NCI-H146 (cell line): Measurements from ENCODE around the gene TMEFF1.

Source experiments
- DNase-seq: peaks from one replicate; lab custom pipeline; 2025; lab: John Stamatoyannopoulos, UW

Gene TMEFF1

DNA sequence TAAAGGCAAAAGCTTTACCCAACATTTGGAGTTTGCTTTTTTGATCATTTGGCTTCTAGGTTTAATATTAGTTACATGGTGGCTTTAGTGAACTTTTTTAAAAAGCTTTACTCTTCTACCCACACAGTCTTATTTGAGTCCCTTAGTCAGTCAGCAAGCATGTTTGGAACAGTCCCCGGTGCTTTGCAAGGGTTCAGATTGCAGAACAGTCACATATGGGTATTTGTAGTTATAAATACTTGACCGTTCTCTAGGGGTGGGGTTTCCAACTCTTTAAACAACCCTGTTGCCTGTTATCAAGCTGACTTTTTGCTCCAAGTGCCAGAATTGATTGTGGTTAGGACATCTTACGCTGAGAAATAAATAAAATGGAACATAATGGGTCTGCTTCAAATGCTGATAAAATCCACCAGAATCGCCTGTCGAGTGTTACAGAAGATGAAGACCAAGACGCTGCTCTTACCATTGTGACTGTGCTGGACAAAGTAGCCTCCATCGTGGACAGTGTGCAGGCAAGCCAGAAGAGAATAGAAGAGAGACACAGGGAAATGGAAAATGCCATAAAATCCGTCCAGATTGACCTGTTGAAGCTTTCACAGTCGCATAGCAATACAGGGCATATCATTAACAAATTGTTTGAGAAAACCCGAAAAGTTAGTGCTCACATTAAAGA is 105.0 kb downstream of the TMEFF1 start, which contains the start of gene CAVIN4:
TSS of gene CAVIN4 (plus strand) at position 304 of the 673 bp plus-strand sequence. CDS start at position 369, 65 bp downstream.
- no peak for DNase-seq

DNA sequence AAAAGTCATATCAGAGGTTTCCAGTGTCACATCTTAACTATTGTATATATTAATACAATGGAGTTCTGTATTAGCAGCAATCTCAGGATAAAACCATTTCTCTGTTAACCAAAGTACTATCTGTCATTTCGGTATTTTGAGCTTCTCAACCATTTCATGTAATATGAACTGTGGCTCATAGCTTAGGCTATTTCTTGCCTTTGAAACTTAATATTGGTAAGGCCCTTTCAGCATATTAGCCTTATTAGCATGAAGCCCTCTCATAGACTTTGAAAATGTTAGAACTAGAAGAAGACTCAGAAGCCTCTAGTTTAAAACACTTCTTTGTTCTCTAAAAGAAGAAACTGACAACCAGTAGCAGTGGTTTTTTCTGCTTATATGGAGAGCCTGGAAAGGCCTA is 105.7 kb downstream of the TMEFF1 start:
- DNase-seq = no peak

DNA sequence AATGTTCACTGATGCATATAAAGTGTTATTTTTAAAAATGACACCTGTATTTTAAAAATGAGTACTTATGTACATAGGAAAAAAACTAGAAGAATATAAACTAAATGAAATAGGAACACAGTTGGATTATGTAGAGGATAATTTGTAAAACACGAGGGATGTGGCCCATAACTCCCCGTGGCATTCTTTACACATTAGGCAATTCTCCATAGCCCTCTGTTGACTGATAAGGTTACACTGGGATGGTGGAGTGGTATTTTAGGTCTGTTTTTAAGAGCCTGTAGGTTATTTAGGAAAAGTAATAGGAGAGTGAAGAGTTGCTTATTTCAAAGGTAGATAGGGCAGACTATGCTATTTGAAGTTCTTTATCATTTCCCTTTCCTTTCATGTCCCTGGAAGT is 106.7 kb downstream of the TMEFF1 start:
- no peak for DNase-seq

DNA sequence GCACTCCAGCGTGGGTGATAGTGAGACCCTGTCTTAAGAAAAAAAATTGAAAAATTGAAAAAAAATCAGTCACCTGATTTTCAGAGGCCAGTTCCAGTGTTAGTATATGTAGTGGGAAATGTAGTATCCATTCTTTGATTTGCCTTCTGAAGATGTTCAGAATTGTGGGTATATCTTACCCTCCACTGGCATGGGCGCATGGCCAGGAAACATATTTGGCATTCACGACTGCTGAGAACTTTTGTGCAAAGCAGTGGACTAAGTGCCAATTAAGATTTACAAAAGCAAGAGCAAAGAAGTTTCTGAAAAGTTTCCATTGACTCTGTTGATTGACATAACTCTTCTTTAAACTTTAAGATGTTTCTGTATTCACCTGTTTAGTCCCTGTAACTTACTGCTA is 107.3 kb downstream of the TMEFF1 start:
- no peak for DNase-seq

DNA sequence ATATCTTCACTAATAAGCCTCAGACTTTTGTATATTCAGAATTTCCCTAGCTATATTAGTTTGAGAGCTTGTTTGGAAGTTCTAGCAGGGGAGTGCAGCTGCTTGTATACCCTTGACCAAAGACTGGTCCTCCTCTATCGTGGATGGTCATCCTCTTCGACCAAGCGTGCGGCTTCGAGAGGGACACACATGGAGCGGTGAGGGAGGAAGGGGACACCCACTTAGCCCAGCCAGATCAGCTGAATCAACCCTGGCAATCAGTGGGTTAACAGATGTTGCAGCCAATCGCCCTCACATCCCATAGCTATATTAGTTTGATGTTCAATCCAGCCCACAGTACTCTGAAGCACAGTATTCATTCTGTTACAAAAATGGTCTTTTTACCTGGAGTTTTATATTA is 108.1 kb downstream of the TMEFF1 start:
- no peak for DNase-seq

DNA sequence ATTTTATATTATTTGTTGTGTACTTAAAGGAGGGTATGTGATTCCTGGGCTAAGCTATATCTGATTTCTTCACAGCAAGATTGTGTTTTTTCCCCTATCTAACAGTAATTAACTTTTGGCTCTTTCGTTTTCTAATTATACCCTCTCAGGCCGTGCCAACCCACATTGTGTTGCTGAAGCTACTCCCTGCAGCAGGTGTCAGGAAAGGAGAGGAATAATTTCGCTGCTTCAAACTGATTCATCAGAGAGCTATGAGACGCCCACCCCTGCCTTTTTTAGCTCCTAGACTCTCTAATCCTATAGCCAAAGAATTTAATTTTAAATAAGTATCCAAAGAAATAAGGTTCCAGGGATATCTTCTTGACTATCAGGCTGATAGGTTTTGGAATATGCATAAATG is 108.7 kb downstream of the TMEFF1 start:
- no peak for DNase-seq

DNA sequence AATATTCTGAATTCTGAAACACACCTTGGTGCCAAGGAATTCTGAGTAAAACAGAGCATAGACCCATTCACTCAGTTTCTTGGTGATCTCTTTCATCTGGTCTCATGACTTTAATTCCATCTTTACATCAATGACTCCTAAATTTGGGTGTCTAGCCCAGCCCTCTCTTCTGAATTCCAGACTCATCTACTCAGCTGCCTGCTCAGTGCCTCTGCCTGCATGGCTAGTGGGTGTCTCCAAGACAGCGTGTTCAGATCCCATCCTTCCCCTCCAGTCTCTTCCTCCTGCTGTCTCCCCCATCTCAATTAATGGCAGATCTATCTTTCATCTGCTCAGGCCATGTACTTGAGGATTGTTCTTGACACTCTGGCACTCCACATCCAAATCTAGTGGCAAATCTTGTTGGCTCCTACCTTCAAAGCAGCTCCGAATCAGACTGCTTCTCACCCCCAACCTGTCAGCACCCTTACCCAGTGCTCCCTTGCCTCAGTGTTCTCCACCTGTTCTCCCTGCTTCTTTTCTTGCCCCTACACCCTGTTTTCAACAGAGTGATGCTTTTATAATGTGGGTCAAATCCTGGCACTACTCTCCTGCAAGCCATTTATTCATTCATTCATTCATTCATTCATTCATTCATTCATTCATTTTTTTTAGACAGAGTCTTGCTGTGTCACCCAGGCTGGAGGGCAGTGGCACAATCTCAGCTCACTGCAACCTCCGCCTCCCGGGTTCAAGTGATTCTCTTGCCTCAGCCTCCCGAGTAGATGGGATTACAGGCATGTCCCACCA is 110.3 kb downstream of the TMEFF1 start:
- no peak for DNase-seq

DNA sequence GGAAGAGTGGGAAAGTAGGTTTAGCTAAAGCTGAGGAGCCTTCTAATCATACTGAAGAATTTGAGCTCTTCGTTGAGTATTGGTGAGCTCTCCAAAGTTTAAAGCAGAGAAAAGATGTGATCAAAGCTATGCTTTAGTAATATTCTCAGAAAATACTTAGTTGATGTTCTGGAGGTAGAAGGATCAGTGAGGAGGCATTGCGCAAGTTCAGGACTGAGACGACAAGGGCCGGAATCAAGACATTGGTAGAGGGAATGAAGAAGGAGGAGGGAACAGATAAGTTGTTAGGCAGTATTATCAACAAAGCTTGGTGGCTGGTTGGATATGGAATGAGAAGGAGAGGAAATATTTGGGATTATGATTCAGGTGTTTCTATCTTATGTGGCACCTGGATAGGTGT is 112.0 kb downstream of the TMEFF1 start:
- DNase-seq = no peak

DNA sequence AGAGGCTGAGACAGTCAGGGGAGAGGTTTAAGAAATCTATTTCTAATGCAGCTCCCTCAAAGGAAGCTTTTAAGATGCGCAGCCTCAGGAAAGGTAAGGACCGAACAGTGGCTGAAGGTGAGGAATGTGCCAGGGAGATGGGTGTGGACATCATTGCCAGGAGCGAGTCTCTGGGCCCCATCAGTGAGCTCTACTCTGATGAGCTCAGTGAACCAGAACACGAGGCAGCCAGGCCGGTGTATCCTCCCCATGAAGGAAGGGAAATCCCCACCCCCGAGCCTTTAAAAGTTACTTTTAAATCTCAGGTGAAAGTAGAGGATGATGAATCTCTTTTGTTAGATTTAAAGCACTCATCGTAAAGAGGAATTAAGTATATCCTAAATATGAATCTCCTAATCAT is 113.1 kb downstream of the TMEFF1 start:
- DNase-seq = no peak

DNA sequence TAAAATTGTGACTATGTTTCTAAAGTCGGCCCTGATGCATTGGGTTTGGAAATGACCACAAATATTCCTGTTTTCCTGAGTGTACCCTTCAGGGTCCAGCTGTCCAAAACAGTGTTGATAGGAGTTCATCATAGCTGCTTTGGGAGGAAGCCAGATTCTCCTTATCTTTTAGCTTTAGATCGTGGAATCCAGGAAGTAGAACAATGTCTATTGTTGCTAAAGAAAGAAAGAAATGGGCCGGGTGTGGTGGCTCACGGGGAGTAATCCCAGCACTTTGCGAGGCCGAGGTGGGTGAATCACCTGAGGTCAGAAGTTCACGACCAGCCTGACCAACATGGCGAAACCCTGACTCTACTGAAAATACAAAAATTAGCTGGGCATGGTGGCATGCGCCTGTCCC is 114.4 kb downstream of the TMEFF1 start:
- no peak for DNase-seq

DNA sequence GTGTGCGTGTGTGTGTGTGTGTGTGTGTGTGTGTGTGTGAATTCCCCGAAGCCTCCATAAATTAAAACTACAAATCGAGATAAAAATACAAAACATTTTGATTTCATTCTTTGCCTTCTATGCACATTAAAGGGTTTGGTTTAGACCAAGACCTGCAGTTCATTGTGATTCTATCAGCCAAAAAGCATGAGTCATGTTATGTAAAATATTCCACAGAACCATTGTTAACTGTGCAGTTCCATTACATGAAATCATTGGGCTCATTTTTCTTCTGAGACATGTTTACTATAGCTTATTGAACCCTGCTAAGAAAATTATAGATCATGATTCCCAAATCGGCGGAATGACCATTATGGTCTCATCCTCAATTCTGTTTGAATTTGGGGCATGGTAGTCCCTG is 116.6 kb downstream of the TMEFF1 start:
- no peak for DNase-seq

DNA sequence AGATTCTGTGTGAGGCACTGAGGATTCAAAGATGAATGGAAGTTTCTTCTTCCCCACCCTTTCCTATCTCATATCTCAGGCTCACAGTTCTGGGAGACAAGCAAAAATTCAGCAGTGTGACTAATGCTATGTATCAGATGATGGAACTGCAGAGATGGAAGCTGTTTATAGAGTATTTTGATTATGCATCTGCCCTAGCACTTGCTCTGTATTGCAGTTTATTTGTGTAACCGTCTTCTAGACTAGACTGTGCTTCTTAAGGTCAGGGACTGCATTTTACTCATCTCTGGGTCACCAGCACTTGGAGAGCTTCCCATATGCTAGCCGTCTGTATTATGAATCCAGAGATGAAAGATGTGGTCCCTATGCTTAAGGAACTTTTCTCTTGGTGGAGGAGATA is 117.5 kb downstream of the TMEFF1 start:
- no peak for DNase-seq

DNA sequence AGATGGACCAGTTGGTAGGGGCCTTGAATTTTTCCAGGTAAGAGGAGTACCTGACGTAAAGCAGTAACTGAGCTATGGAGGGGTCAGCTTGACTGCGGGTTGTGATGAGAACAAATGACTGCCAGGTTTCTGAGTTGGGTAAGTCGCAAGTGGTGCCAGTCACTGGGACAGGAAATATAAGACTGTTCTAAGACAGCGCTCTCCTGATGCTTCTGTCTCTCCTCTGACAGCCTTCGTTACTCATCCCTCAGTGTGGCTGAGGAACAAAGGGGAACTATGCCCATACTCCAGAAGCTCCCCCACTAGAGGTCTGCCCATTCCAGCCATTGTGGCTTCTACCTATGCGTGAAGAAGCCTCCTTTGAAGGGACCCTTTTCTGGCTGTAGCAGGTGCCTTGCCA is 118.2 kb downstream of the TMEFF1 start:
- DNase-seq = no peak

DNA sequence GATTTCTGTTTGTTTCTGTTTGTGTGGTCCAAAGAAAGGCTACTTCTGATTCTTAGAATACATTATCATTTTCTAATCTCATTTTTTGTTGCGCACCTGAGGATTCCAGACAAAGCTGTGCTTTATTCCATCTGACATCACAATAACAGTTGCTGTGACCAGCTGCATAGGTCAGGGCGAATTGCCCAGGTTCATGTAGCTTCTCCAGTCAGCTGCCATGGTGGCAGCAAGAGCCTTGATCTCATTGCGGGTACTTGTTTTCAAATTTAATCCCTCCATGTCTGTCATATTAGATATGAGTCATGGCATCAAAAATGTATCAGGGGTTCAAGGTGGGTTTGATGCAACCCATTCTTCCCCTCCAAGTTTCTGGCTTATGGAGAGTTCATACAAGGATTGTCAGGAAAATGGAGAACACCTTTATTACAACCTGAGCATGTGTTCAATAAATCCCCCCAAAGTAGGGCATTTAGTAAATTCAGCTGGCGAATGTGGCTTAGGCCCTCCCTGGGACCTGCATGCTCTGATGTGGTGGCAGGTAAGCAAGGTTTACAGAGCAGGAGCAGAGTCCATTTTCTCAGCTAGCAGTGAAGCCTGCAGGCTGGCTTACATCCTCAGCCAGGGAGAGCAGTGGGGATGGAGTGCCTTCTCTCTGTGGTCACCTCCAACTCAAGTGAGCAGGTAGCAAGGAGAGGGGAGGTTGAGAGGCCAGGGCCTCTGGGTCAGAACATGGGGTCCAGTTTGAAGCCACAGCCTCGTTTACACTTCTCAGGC is 118.9 kb downstream of the TMEFF1 start:
- DNase-seq = no peak

DNA sequence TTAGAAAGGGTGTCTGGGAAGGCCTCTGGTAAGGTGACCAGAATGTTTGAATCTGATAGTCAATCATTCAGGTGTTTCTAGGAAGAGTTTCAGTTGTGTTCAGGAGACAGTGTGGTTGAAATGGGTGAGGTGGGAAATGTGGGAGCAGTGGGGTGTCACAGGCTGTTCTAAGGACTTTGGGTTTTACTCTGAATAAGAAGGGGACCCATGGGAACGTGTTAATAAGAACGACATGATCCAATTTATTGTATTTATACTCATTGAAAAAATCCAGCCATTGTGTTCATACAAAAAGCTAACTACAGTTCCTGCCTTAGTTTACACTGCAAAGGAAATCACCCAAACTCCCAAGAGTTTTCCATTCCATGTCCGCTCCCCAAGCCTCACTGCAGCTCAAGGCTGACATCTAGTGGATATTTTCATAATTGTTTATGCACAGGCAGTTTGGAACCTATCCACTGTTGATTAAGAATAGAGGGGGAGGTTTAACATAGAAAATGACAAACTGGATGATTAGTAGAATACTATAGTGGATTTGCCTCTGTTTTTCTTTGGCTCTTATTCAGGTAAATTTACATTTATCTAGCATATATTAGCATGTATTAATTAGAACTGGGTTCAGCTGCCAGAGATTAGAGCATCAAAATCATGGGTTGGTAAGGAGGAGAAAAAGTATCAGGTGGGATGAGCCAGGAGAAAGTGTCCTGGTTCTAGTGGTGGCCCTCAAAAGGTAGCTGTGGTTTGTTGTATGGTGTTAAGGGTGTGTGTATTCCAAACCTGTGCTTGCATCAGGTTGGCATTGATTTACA is 122.6 kb downstream of the TMEFF1 start:
- DNase-seq = peak; percentile 25

DNA sequence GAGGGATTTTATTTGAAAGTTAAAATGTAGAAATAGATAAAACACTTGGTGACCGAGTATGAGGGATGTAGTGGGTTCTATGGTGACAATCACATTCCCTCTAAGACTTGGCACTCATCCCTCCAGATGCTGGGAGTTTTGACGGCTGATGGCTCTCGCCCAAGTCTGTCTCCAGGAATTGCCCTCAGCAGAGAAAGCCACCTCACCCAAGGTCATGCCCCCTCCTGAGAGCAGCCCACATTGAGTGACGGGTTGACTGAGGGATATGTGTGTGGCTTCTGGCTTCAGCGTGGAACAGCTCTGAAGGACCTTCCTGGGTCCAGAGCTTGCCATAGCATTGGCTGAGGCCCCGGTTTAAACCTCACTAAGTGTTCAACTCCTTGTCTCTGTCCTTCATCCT is 124.3 kb downstream of the TMEFF1 start:
- DNase-seq = no peak

DNA sequence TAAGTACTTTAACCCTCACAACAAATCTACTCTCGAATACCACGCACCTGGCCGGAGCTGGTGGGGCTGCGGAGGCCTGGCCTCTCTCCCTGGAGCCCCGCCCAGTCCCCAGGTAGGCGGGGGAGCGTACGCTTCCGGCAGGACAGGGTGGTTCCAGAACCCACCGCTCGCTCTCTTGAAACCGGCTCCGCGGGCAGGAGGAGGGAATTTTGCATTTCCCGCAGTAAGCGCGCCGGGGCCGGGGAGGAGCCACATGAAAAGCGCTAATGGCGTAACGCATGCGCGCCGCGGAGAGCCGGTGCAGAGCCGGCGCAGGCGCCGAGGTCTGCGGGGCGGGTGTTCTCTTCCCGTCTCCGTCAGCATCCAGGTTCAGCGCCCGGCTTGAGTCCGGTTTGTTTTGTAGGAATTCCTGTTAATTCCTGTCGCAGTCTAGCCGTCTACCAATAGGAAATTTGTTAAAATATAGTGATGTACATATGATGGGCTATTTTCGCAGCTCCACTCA is 125.7 kb downstream of the TMEFF1 start:
- peak; percentile 93 for DNase-seq

DNA sequence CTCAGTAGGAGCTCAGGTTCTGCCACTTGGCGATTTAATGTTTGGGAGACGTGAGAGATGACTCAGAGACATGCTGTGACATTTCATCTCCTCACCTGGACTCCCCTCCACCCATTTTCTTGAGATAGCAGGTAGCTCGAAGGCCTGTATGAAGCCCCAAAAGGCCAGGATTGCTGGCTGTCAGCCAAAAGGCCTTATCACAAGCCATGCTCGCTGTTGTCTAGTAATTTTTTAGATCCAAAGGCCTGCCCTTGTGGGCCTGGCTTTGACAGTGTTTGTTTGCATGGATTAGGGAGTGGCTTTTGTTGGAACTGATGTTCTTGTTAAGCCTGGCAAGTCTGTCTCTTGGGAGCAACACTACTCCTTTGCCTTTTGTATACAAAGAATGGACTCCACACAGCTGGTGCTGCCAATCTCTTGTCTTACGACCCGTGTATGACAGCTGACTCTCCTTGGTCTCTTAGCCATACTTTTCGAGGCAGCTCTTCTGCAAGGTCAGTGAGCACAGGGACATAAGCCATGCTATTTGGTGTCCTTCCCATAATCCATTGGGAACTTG is 127.7 kb downstream of the TMEFF1 start:
- DNase-seq = no peak

DNA sequence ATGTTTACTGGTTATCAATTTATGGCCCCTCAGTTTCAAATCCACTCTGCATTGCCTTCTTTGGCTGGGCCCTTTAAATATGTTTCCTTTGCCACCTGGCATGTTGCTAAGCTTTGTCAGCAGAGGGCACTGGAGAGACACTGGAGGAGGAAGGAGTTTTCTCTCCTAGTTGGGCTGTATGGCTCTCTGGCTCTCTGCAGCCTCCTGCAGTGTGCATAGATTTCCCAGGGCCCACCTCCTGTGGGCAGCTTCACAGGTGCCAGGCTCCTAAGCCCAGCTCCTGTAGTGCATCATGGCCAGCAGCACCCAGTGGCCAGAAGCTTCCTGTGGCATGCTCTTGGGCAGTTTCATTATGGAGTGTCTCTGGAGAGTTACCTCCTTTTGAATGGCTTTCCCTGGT is 128.3 kb downstream of the TMEFF1 start:
- peak; percentile 72 for DNase-seq

DNA sequence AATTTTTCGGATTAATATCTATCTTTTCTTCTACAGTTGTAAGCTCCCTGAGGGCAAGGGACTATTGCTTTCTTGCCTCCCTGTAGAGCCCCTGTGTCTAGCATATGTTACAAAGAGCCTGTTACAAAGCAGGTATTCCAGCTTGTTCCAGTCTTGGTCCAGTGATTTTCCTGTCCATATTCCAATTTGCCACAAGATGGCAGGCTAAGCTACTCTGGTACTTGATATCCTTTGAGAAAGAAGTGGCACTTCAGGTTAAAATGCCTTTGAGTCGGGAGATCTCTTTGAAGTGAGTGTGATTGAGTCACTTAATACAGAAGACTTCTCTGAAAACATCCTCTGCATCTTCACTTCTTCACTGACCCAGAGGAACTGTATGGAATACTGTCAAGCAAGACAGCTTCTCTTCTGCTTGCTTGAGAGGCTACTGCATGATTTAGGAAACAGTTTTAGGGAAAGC is 129.4 kb downstream of the TMEFF1 start:
- peak; percentile 46 for DNase-seq

DNA sequence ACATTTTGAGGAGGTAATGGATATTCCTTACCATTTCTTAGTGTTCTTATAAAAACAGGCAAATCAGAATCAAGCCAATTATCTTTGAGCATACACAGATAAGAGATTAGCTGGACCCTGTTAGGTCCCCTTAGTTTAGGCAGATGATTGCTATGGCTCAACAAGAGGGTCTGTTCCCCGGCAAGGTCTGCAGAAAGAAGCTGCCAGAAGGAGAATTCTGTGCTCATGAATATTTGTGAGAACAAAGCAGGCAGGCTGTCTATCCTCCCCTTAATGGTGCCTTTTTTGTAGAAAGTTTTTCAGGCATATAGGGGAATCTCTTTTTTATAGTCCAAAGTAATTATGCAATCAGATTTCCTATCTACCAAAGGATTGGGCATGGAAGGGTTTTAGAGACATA is 132.5 kb downstream of the TMEFF1 start:
- no peak for DNase-seq
